CD8-positive, alpha-beta memory T cell (primary cell): ENCODE data around the gene TERB2. TPM values are rescaled to one million over a fixed set of nuclear protein-coding genes. Genes with fewer than 3 reads are reported as not detected.
"Not testable (repeated sequence)": the region's sequence is repeated elsewhere in the genome, so short reads cannot be mapped to it uniquely, and the experiment has no call there.

Source experiments
- CTCF ChIA-PET: fragments of 350-600 bp; sonication (Branson Sonifier 250); formaldehyde crosslinking; loops from one replicate; lab custom pipeline; 2021; ENCODE audit warnings: antibody characterized with exemption; lab: Charles Lee
- POLR2A ChIA-PET: fragments of 350-600 bp; sonication (Branson Sonifier 250); formaldehyde crosslinking; loops from one replicate; lab custom pipeline; 2021; ENCODE audit warnings: antibody characterized with exemption; lab: Charles Lee
- DNase-seq, 5 donors: peaks; one replicate each; pipeline versions ENCODE4 v3.0.0 to v3.0.0-alpha.2; 2020 to 2022; ENCODE audit warnings: mixed read lengths in 1 of 5
- H3K27ac ChIP-seq: one replicate; pipeline ENCODE4 v1.7.0; 2013; ENCODE audit warnings: low read depth, mild to moderate bottlenecking, low read length, moderate library complexity
- H3K27me3 ChIP-seq: 2 replicates; pipeline ENCODE4 v1.7.0; 2013; ENCODE audit warnings: low read length, mild to moderate bottlenecking; ENCODE audit not compliant: insufficient read depth, poor library complexity, severe bottlenecking
- H3K36me3 ChIP-seq: 2 replicates; pipeline ENCODE4 v1.7.0; 2013; ENCODE audit warnings: mild to moderate bottlenecking, low read length, moderate library complexity; ENCODE audit not compliant: insufficient read depth
- H3K4me1 ChIP-seq: 2 replicates; pipeline ENCODE4 v1.7.0; 2013; ENCODE audit warnings: mild to moderate bottlenecking, low read length, moderate library complexity; ENCODE audit not compliant: insufficient read depth
- H3K4me3 ChIP-seq: 2 replicates; pipeline ENCODE4 v1.7.0; 2013; ENCODE audit warnings: mild to moderate bottlenecking, low read length
- H3K9me3 ChIP-seq: 2 replicates; pipeline ENCODE4 v1.7.0; 2013; ENCODE audit warnings: mild to moderate bottlenecking, low read length
- H3K27ac Mint-ChIP-seq, 8 donors: one replicate each; pipeline ENCODE4 v1.8.0; 2020 to 2021; ENCODE audit warnings: mixed read lengths in 8 of 8, mild to moderate bottlenecking in 6 of 8, inconsistent platforms in 3 of 8, moderate library complexity in 3 of 8
- H3K27me3 Mint-ChIP-seq, 2 donors: one replicate each; pipeline ENCODE4 v1.8.0; 2020 to 2021; ENCODE audit warnings: mixed read lengths in 2 of 2, mild to moderate bottlenecking in 1 of 2, moderate library complexity in 1 of 2
- H3K36me3 Mint-ChIP-seq, 3 donors: one replicate each; pipeline ENCODE4 v1.8.0; 2020 to 2021; ENCODE audit warnings: mixed read lengths in 3 of 3, inconsistent platforms in 1 of 3, mild to moderate bottlenecking in 1 of 3
- H3K4me1 Mint-ChIP-seq, 3 donors: one replicate each; pipeline ENCODE4 v1.8.0; 2020 to 2021; ENCODE audit warnings: mixed read lengths in 3 of 3, inconsistent platforms in 1 of 3, mild to moderate bottlenecking in 1 of 3
- H3K4me3 Mint-ChIP-seq, 7 donors: one replicate each; pipeline ENCODE4 v1.8.0; 2020 to 2021; ENCODE audit warnings: mixed read lengths in 7 of 7, mild to moderate bottlenecking in 6 of 7, moderate library complexity in 4 of 7, inconsistent platforms in 2 of 7
- H3K9me3 Mint-ChIP-seq, 5 donors: one replicate each; pipeline ENCODE4 v1.8.0; 2020 to 2022; ENCODE audit warnings: mixed read lengths in 5 of 5, mild to moderate bottlenecking in 3 of 5, moderate library complexity in 2 of 5, inconsistent platforms in 1 of 5
- polyA plus RNA-seq: library from polyadenylated mRNA; unstranded; fragments of 300-500 nt; fragmentation: Illumina TruSeq; gene quantifications from one replicate; pipeline ENCODE4 v1.2.3, GENCODE V29; 2021
- total RNA-seq, 2 experiments: library from RNA; stranded (reverse); gene quantifications; one replicate each; pipeline ENCODE4 v1.2.3, GENCODE V29; 2021

Gene TERB2
- total and polyA plus RNA-seq, 3 experiments from 2014 or later = not detected

GRCh38 chr15:44958302-44958701, 1.8 kb downstream of the TERB2 start:
- H3K4me1 ChIP-seq, H3K27me3 Mint-ChIP-seq, H3K4me3 ChIP-seq, H3K4me1 Mint-ChIP-seq, H3K4me3 Mint-ChIP-seq, H3K36me3 Mint-ChIP-seq, CTCF ChIA-PET, H3K27ac Mint-ChIP-seq, DNase-seq, H3K27ac ChIP-seq, H3K9me3 ChIP-seq, H3K9me3 Mint-ChIP-seq, H3K27me3 ChIP-seq, H3K36me3 ChIP-seq, POLR2A ChIA-PET: not testable (repeated sequence)

GRCh38 chr15:44968475-44968874, 12.0 kb downstream of the TERB2 start:
- Histone ChIP-seq H3K27me3 (no peaks in the 10 kb centered on the region), H3K27ac (no peak overlapping the region), H3K4me1 (no peaks in the 10 kb centered on the region), H3K9me3 (no peaks in the 10 kb centered on the region), H3K4me3 (no peak overlapping the region), H3K36me3 (no peaks in the 10 kb centered on the region)
- no peaks in the 10 kb centered on the region for H3K4me1 Mint-ChIP-seq
- peaks cover 0 to 7% of the 10 kb centered on the region in 2 donors for H3K27me3 Mint-ChIP-seq
- H3K36me3 Mint-ChIP-seq = no peaks in the 10 kb centered on the region
- no peak for DNase-seq
- ChIA-PET CTCF (interaction anchor here (1.6 to 1.9 kb wide), 2 partner anchors 9 to 68 kb away, joined by 4 to 5 read pairs; no protein-coding TSS in a partner anchor), POLR2A (interaction anchor here (0.6 kb wide), 1 partner anchor 62 kb away, joined by 4 read pairs; no protein-coding TSS in a partner anchor)
- H3K4me3 Mint-ChIP-seq = no peak overlapping the region
- no peaks in the 10 kb centered on the region for H3K9me3 Mint-ChIP-seq
- H3K27ac Mint-ChIP-seq = no peak overlapping the region

DNA sequence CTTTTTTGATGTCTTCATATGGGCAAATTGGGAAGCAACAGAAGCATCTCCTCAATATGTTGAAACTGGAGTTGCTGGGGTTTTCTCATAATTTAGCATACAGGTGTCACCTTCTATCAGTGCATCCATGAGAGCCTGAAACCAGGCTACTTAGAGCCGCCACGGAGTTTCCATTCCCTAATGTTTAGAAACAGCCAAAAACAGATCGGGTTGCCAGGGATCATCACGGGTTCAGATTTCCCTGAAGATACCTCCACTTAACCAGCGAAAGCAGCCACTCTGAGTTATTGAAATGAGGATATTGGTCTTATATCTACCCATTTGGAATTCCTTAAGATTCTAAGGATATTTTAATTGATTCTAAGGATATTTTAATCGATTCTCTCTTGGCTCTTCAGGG, 14.5 kb downstream of the TERB2 start:
- Mint-ChIP-seq H3K9me3 (no peaks in the 10 kb centered on the region), H3K27me3 (peaks cover 0 to 3% of the 10 kb centered on the region in 2 donors), H3K27ac (no peak overlapping the region), H3K4me1 (no peaks in the 10 kb centered on the region), H3K4me3 (no peak overlapping the region), H3K36me3 (no peaks in the 10 kb centered on the region)
- Histone ChIP-seq H3K9me3 (no peaks in the 10 kb centered on the region), H3K27me3 (no peaks in the 10 kb centered on the region), H3K4me3 (no peak overlapping the region), H3K4me1 (no peaks in the 10 kb centered on the region), H3K36me3 (no peaks in the 10 kb centered on the region), H3K27ac (no peak overlapping the region)
- DNase-seq = no peak
- ChIA-PET POLR2A (no interaction called here), CTCF (interaction anchor here (1.2 kb wide), 1 partner anchor 66 kb away, joined by 4 read pairs; no protein-coding TSS in a partner anchor)

DNA sequence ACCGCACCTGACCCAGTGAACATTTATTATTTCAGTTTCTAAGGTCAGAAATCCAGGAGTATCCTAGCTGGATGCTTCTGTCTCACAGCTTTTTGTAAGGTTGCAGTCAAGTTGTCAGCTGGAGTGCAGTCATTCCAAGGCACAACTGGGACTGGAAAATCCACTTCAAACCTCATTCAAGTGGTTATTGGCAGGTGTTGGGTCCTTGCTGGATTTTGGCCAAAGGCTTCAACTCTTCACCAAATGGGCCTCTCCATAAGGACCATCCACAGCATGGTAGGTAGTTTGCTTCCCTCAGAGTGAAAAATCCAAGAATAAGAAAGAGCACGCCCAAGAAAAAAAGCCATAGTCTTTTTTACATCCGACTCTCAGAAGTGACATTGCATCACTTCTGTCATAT, 19.7 kb downstream of the TERB2 start:
- H3K36me3 Mint-ChIP-seq, H3K27ac Mint-ChIP-seq, H3K27ac ChIP-seq, H3K4me1 ChIP-seq, H3K36me3 ChIP-seq, H3K27me3 Mint-ChIP-seq, H3K4me1 Mint-ChIP-seq, H3K4me3 Mint-ChIP-seq, DNase-seq, H3K9me3 ChIP-seq, H3K27me3 ChIP-seq, H3K4me3 ChIP-seq, POLR2A ChIA-PET, CTCF ChIA-PET, H3K9me3 Mint-ChIP-seq: not testable (repeated sequence)

GRCh38 chr15:44977781-44978180, 21.3 kb downstream of the TERB2 start:
- POLR2A ChIA-PET, H3K27ac ChIP-seq, H3K4me1 Mint-ChIP-seq, H3K36me3 ChIP-seq, H3K27ac Mint-ChIP-seq, H3K4me3 Mint-ChIP-seq, DNase-seq, H3K4me3 ChIP-seq, H3K27me3 ChIP-seq, H3K4me1 ChIP-seq, H3K9me3 Mint-ChIP-seq, H3K36me3 Mint-ChIP-seq, H3K27me3 Mint-ChIP-seq, H3K9me3 ChIP-seq: not testable (repeated sequence)
- CTCF ChIA-PET = interaction anchor here (1.5 kb wide), 1 partner anchor 9 kb away, joined by 5 read pairs; no protein-coding TSS in a partner anchor

- POLR2A ChIA-PET, H3K4me3 Mint-ChIP-seq, H3K36me3 ChIP-seq, H3K9me3 Mint-ChIP-seq, H3K9me3 ChIP-seq, H3K27ac Mint-ChIP-seq, H3K27me3 ChIP-seq, H3K27me3 Mint-ChIP-seq, H3K36me3 Mint-ChIP-seq, CTCF ChIA-PET, H3K4me1 Mint-ChIP-seq, H3K4me3 ChIP-seq, H3K4me1 ChIP-seq, H3K27ac ChIP-seq, DNase-seq: not testable (repeated sequence)
Measured at GRCh38 chr15:44979617-44980339, 23.3 kb downstream of the TERB2 start.

- CTCF ChIA-PET, H3K36me3 ChIP-seq, H3K27ac ChIP-seq, H3K4me1 ChIP-seq, POLR2A ChIA-PET, H3K4me3 ChIP-seq, H3K4me3 Mint-ChIP-seq, H3K9me3 ChIP-seq, H3K27me3 ChIP-seq, H3K36me3 Mint-ChIP-seq, H3K27me3 Mint-ChIP-seq, DNase-seq, H3K9me3 Mint-ChIP-seq: not testable (repeated sequence)
- Mint-ChIP-seq H3K27ac (peak overlapping the region in 1 of 8 donors; percentile 29), H3K4me1 (peaks cover 0 to 10% (median 0%) of the 10 kb centered on the region in 3 donors)
Measured at GRCh38 chr15:44984144-44984543, 27.7 kb downstream of the TERB2 start.

- H3K9me3 Mint-ChIP-seq, H3K9me3 ChIP-seq, H3K4me3 Mint-ChIP-seq, H3K4me1 ChIP-seq, H3K36me3 Mint-ChIP-seq, H3K4me3 ChIP-seq, H3K36me3 ChIP-seq, POLR2A ChIA-PET, DNase-seq, CTCF ChIA-PET, H3K27me3 ChIP-seq, H3K27ac ChIP-seq: not testable (repeated sequence)
- H3K27me3 Mint-ChIP-seq = peaks cover 8 to 17% of the 10 kb centered on the region in 2 donors
- peaks cover 0 to 10% (median 0%) of the 10 kb centered on the region in 3 donors for H3K4me1 Mint-ChIP-seq
- H3K27ac Mint-ChIP-seq = peak overlapping the region in 1 of 8 donors; percentile 20
Measured at GRCh38 chr15:44986346-44987055, 30.0 kb downstream of the TERB2 start.
